Measurements from ENCODE around the gene C1orf50. TPM values are rescaled to one million over a fixed set of nuclear protein-coding genes. Genes with fewer than 3 reads are reported as not detected.
"Not testable (repeated sequence)": the region's sequence is repeated elsewhere in the genome, so short reads cannot be mapped to it uniquely, and the experiment has no call there.

Gene C1orf50
- total RNA-seq, 1 experiment from 2014 or later, result 7.7 TPM

GRCh38 chr1:42723511-42723910 lies 43.5 kb upstream of the C1orf50 start:
- DNase-seq, result no peak
- intact Hi-C loops (cut with micrococcal nuclease; ENCODE audit: unreplicated experiment), result no loop called here

DNA sequence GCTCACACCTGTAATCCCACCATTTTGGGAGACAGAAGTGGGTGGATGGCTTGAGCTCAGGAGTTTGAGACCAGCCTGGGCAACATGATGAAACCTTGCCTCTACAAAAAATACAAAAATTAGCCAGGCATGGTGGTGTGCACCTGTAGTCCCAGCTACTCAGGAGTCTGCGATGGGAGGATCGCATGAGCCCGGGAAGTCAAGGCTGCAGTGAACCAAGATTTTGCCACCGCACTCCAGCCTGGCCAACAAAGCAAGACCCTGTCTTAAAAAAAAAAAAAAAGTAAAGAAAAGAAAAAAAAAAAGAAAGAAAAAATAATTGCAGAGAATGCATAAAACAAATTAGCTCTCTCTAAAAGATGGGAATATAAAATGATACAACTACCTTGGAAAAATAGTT lies 41.2 kb upstream of the C1orf50 start:
- H3K4me1 Mint-ChIP-seq (ENCODE audit: low read depth, unreplicated experiment); CTCF ChIA-PET: not testable (repeated sequence)

More at GRCh38 chr1:42723511-42723910, 43.5 kb upstream of the C1orf50 start:
- TF ChIP-seq, protein P1, sequence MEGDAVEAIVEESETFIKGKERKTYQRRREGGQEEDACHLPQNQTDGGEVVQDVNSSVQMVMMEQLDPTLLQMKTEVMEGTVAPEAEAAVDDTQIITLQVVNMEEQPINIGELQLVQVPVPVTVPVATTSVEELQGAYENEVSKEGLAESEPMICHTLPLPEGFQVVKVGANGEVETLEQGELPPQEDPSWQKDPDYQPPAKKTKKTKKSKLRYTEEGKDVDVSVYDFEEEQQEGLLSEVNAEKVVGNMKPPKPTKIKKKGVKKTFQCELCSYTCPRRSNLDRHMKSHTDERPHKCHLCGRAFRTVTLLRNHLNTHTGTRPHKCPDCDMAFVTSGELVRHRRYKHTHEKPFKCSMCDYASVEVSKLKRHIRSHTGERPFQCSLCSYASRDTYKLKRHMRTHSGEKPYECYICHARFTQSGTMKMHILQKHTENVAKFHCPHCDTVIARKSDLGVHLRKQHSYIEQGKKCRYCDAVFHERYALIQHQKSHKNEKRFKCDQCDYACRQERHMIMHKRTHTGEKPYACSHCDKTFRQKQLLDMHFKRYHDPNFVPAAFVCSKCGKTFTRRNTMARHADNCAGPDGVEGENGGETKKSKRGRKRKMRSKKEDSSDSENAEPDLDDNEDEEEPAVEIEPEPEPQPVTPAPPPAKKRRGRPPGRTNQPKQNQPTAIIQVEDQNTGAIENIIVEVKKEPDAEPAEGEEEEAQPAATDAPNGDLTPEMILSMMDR (IDR thresholded peaks at IDR 0.05; ENCODE audit: unreplicated experiment), result no peak
- Mint-ChIP-seq H3K4me3 (ENCODE audit: low read depth, unreplicated experiment) (no peak overlapping the region), H3K36me3 (ENCODE audit: insufficient read depth, unreplicated experiment) (peaks cover 11% of the 10 kb centered on the region), H3K27ac (ENCODE audit: unreplicated experiment) (no peak overlapping the region), H3K9me3 (ENCODE audit: low read depth, unreplicated experiment) (no peaks in the 10 kb centered on the region), H3K27me3 (ENCODE audit: unreplicated experiment) (no peaks in the 10 kb centered on the region), H3K4me1 (ENCODE audit: low read depth, unreplicated experiment) (peaks cover 9% of the 10 kb centered on the region)
- no TSS peak for BruUV-seq (replicated peaks)
- CTCF ChIA-PET, result interaction anchor here (0.7 kb wide), 2 partner anchors 14 to 78 kb away, joined by 4 to 7 read pairs; no protein-coding TSS in a partner anchor

GRCh38 chr1:42730002-42730401 lies 37.0 kb upstream of the C1orf50 start:
- DNase-seq, result no peak
- Mint-ChIP-seq H3K36me3 (ENCODE audit: insufficient read depth, unreplicated experiment) (no peaks in the 10 kb centered on the region), H3K4me1 (ENCODE audit: low read depth, unreplicated experiment) (no peaks in the 10 kb centered on the region), H3K9me3 (ENCODE audit: low read depth, unreplicated experiment) (no peaks in the 10 kb centered on the region), H3K4me3 (ENCODE audit: low read depth, unreplicated experiment) (no peak overlapping the region), H3K27ac (ENCODE audit: unreplicated experiment) (no peak overlapping the region), H3K27me3 (ENCODE audit: unreplicated experiment) (no peaks in the 10 kb centered on the region)
- BruUV-seq (replicated peaks), result no TSS peak
- CTCF ChIA-PET, result interaction anchor here (0.7 to 1.4 kb wide), 4 partner anchors 71 to 1063 kb away, joined by 3 to 5 read pairs (median 4); partner anchors contain the start of gene PPIH
- intact Hi-C loops (cut with micrococcal nuclease; ENCODE audit: unreplicated experiment), result no loop called here
- TF ChIP-seq, protein P1 (IDR thresholded peaks at IDR 0.05; ENCODE audit: unreplicated experiment), result no peak

More for the DNA sequence above, 41.2 kb upstream of the C1orf50 start:
- DNase-seq; H3K36me3 Mint-ChIP-seq (ENCODE audit: insufficient read depth, unreplicated experiment); H3K27ac Mint-ChIP-seq (ENCODE audit: unreplicated experiment); intact Hi-C loops (cut with micrococcal nuclease; ENCODE audit: unreplicated experiment); H3K9me3 Mint-ChIP-seq (ENCODE audit: low read depth, unreplicated experiment); BruUV-seq (replicated peaks); H3K27me3 Mint-ChIP-seq (ENCODE audit: unreplicated experiment); H3K4me3 Mint-ChIP-seq (ENCODE audit: low read depth, unreplicated experiment): not testable (repeated sequence)

DNA sequence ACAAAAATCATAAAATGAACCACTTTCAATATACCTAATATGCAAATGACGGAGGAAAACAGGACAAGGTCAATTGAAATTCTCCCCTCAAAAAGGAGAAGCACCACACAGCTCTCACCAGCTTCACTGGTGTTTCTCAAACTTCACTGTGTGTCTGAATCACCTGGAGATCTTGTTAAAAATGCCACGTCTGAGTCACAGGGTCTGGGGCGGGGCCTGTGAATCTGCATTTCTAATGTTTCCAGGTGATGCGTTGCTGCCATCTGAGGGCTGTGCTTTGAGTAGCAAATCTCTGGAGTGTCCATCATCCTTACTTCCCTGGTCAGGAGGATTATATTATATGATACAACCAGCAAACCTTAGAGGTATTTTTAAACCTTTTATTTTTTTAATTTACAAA lies 36.1 kb upstream of the C1orf50 start:
- Mint-ChIP-seq H3K4me1 (ENCODE audit: low read depth, unreplicated experiment) (no peaks in the 10 kb centered on the region), H3K36me3 (ENCODE audit: insufficient read depth, unreplicated experiment) (no peaks in the 10 kb centered on the region), H3K4me3 (ENCODE audit: low read depth, unreplicated experiment) (no peak overlapping the region), H3K27me3 (ENCODE audit: unreplicated experiment) (no peaks in the 10 kb centered on the region), H3K27ac (ENCODE audit: unreplicated experiment) (no peak overlapping the region), H3K9me3 (ENCODE audit: low read depth, unreplicated experiment) (no peaks in the 10 kb centered on the region)
- TF ChIP-seq, protein P1 (IDR thresholded peaks at IDR 0.05; ENCODE audit: unreplicated experiment), result no peak
- no TSS peak for BruUV-seq (replicated peaks)
- intact Hi-C loops (cut with micrococcal nuclease; ENCODE audit: unreplicated experiment), result no loop called here
- CTCF ChIA-PET, result interaction anchor here (0.7 to 1.4 kb wide), 3 partner anchors 17 to 161 kb away, joined by 3 read pairs; partner anchors contain the start of gene PPIH
- DNase-seq, result peak; percentile 51

DNA sequence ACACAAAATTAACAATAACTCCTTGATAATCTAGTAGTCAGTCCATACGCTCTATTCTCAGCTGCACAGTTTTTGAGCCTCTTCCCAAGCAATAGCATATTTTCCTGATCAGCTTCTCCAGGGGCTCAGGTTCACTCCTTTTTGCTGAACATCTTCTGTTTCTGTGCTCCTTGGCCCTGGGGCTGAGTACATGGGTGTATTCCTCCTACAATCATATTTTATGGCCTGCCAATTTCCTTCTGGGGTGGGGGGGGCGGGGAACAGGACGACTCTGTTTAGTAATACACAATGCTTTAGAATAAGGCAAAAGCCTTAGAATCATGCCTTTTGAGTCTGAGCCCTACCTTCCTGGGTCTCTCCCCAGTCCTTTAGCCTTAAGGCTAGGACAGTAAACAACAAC lies 35.5 kb upstream of the C1orf50 start:
- no TSS peak for BruUV-seq (replicated peaks)
- intact Hi-C loops (cut with micrococcal nuclease; ENCODE audit: unreplicated experiment), result no loop called here
- no peak overlapping the region for H3K27ac Mint-ChIP-seq (ENCODE audit: unreplicated experiment)
- no peaks in the 10 kb centered on the region for H3K9me3 Mint-ChIP-seq (ENCODE audit: low read depth, unreplicated experiment)
- DNase-seq, result no peak
- H3K36me3 Mint-ChIP-seq (ENCODE audit: insufficient read depth, unreplicated experiment), result no peaks in the 10 kb centered on the region
- H3K27me3 Mint-ChIP-seq (ENCODE audit: unreplicated experiment), result no peaks in the 10 kb centered on the region
- TF ChIP-seq, protein P1 (IDR thresholded peaks at IDR 0.05; ENCODE audit: unreplicated experiment), result no peak
- CTCF ChIA-PET, result interaction anchor here (0.7 kb wide), 1 partner anchor 17 kb away, joined by 3 read pairs; no protein-coding TSS in a partner anchor
- no peak overlapping the region for H3K4me3 Mint-ChIP-seq (ENCODE audit: low read depth, unreplicated experiment)
- H3K4me1 Mint-ChIP-seq (ENCODE audit: low read depth, unreplicated experiment), result no peaks in the 10 kb centered on the region
